H9 (cell line): ENCODE results near the gene CHRNA5. TPM values are rescaled to one million over a fixed set of nuclear protein-coding genes. Genes with fewer than 3 reads are reported as not detected.

Source experiments
- DNase-seq: peaks from one replicate; pipeline ENCODE4 v3.0.0-alpha.2; 2017
- H2AFZ ChIP-seq: one replicate; pipeline ENCODE4 v1.6.1; 2013; ENCODE audit warnings: mild to moderate bottlenecking, low read length, control low read depth, moderate library complexity
- H2AK5ac ChIP-seq: 2 replicates; pipeline ENCODE4 v1.6.1; 2013; ENCODE audit warnings: low read length, control low read depth, mixed read lengths; ENCODE audit not compliant: insufficient read length
- H2BK120ac ChIP-seq: one replicate; pipeline ENCODE4 v1.6.1; 2013; ENCODE audit warnings: low read depth, mild to moderate bottlenecking, low read length, control low read depth, inconsistent platforms; ENCODE audit not compliant: poor library complexity, severe bottlenecking
- H2BK12ac ChIP-seq: 2 replicates; pipeline ENCODE4 v1.6.1; 2013; ENCODE audit warnings: low read length, control low read depth, mixed read lengths, low read depth; ENCODE audit not compliant: insufficient read length
- H2BK15ac ChIP-seq: 2 replicates; pipeline ENCODE4 v1.6.1; 2013; ENCODE audit warnings: low read depth, low read length, control low read depth
- H2BK20ac ChIP-seq: one replicate; pipeline ENCODE4 v1.6.1; 2013; ENCODE audit warnings: low read depth, mild to moderate bottlenecking, low read length, control low read depth, inconsistent platforms; ENCODE audit not compliant: poor library complexity, severe bottlenecking
- H2BK5ac ChIP-seq: 2 replicates; pipeline ENCODE4 v1.6.1; 2013; ENCODE audit warnings: low read length, control low read depth, mixed read lengths; ENCODE audit not compliant: insufficient read length
- H3K14ac ChIP-seq: 2 replicates; pipeline ENCODE4 v1.6.1; 2013; ENCODE audit warnings: low read length, control low read depth; ENCODE audit not compliant: insufficient read depth
- H3K18ac ChIP-seq: 2 replicates; pipeline ENCODE4 v1.6.1; 2013; ENCODE audit warnings: low read depth, mild to moderate bottlenecking, mixed read lengths, low read length, control low read depth; ENCODE audit not compliant: insufficient read length
- H3K23ac ChIP-seq: 2 replicates; pipeline ENCODE4 v1.6.1; 2013; ENCODE audit warnings: low read length, control low read depth, mixed read lengths, low read depth; ENCODE audit not compliant: insufficient read length
- H3K23me2 ChIP-seq: 2 replicates; pipeline ENCODE4 v1.6.1; 2013; ENCODE audit warnings: low read depth, mild to moderate bottlenecking, mixed read lengths, low read length, control low read depth; ENCODE audit not compliant: insufficient read length, poor library complexity, severe bottlenecking
- H3K27ac ChIP-seq: 2 replicates; pipeline ENCODE4 v1.5.1; 2013; ENCODE audit warnings: low read length, control low read depth, mixed read lengths, low read depth; ENCODE audit not compliant: insufficient read length
- H3K27me3 ChIP-seq: 2 replicates; pipeline ENCODE4 v1.6.1; 2013; ENCODE audit warnings: low read length, control low read depth, inconsistent platforms; ENCODE audit not compliant: insufficient read depth
- H3K4ac ChIP-seq: 2 replicates; pipeline ENCODE4 v1.6.1; 2013; ENCODE audit warnings: low read depth, mild to moderate bottlenecking, control low read depth, inconsistent platforms, low read length, moderate library complexity
- H3K4me1 ChIP-seq: 2 replicates; pipeline ENCODE4 v1.6.1; 2013; ENCODE audit warnings: low read length, control low read depth, inconsistent platforms; ENCODE audit not compliant: insufficient read depth
- H3K4me2 ChIP-seq: 2 replicates; pipeline ENCODE4 v1.6.1; 2013; ENCODE audit warnings: low read length, control low read depth, mixed read lengths; ENCODE audit not compliant: insufficient read length, insufficient read depth
- H3K56ac ChIP-seq: 2 replicates; pipeline ENCODE4 v1.6.1; 2013; ENCODE audit warnings: low read depth, mild to moderate bottlenecking, mixed read lengths, low read length, control low read depth; ENCODE audit not compliant: insufficient read length
- H3K79me1 ChIP-seq: 2 replicates; pipeline ENCODE4 v1.6.1; 2013; ENCODE audit warnings: low read depth, mild to moderate bottlenecking, moderate library complexity, low read length, control low read depth, inconsistent platforms; ENCODE audit not compliant: insufficient read depth, poor library complexity, severe bottlenecking
- H3K79me2 ChIP-seq: 2 replicates; pipeline ENCODE4 v1.6.1; 2013; ENCODE audit warnings: low read length, control low read depth, inconsistent platforms; ENCODE audit not compliant: insufficient read depth
- H3K9ac ChIP-seq: 2 replicates; pipeline ENCODE4 v1.6.1; 2013; ENCODE audit warnings: low read length, control low read depth, mixed read lengths; ENCODE audit not compliant: insufficient read length; ENCODE audit errors: extremely low read depth
- H3K9me3 ChIP-seq: one replicate; pipeline ENCODE4 v1.6.1; 2013; ENCODE audit warnings: low read depth, low read length, inconsistent platforms; ENCODE audit not compliant: control insufficient read depth
- H3T11ph ChIP-seq: one replicate; pipeline ENCODE4 v1.6.1; 2013; ENCODE audit warnings: mild to moderate bottlenecking, low read length, control low read depth, inconsistent platforms
- H4K20me1 ChIP-seq: one replicate; pipeline ENCODE4 v1.6.1; 2013; ENCODE audit not compliant: control insufficient read depth, insufficient read length, insufficient read depth
- H4K5ac ChIP-seq: 2 replicates; pipeline ENCODE4 v1.6.1; 2013; ENCODE audit warnings: low read depth, mild to moderate bottlenecking, mixed read lengths, low read length, control low read depth; ENCODE audit not compliant: insufficient read length
- H4K8ac ChIP-seq: replicated peaks from 2 replicates; pipeline ENCODE4 v1.6.1; 2013; ENCODE audit warnings: low read length, control low read depth, mixed read lengths, low read depth; ENCODE audit not compliant: insufficient read length
- H4K91ac ChIP-seq: 2 replicates; pipeline ENCODE4 v1.6.1; 2013; ENCODE audit warnings: low read depth, mild to moderate bottlenecking, moderate library complexity, mixed read lengths, low read length, control low read depth; ENCODE audit not compliant: insufficient read length
- H3K27ac Mint-ChIP-seq, 3 experiments: 2 replicates in 2 of 3; 3 replicates in 1 of 3; pipeline ENCODE4 v1.8.0; 2020 to 2021; ENCODE audit warnings: mixed read lengths in 3 of 3, mild to moderate bottlenecking in 1 of 3, moderate library complexity in 1 of 3
- H3K27me3 Mint-ChIP-seq: 2 replicates; pipeline ENCODE4 v1.8.0; 2021; ENCODE audit warnings: low read depth, mild to moderate bottlenecking, moderate library complexity, mixed read lengths
- H3K36me3 Mint-ChIP-seq, 3 experiments: 2 replicates in 2 of 3; 3 replicates in 1 of 3; pipeline ENCODE4 v1.8.0; 2020 to 2021; ENCODE audit warnings: low read depth in 3 of 3, mixed read lengths in 3 of 3; ENCODE audit not compliant: insufficient read depth in 1 of 3
- H3K4me1 Mint-ChIP-seq, 2 experiments: 2 replicates each; pipeline ENCODE4 v1.8.0; 2020; ENCODE audit warnings: mixed read lengths in 2 of 2
- H3K4me3 Mint-ChIP-seq, 2 experiments: 2 replicates in 1 of 2; 3 replicates in 1 of 2; pipeline ENCODE4 v1.8.0; 2020 to 2021; ENCODE audit warnings: mild to moderate bottlenecking in 2 of 2, mixed read lengths in 2 of 2, moderate library complexity in 1 of 2
- H3K9me3 Mint-ChIP-seq, 2 experiments: 2 replicates in 1 of 2; 3 replicates in 1 of 2; pipeline ENCODE4 v1.8.0; 2020; ENCODE audit warnings: mild to moderate bottlenecking in 2 of 2, mixed read lengths in 2 of 2, moderate library complexity in 1 of 2
- CTCF ChIP-seq: fragments of 200-600 bp; sonication (generic); conservative IDR thresholded peaks from 3 replicates; pipeline ENCODE4 v1.8.0; 2021; ENCODE audit warnings: antibody characterized with exemption, mild to moderate bottlenecking
- WGBS: extraction: QIAGEN DNeasy Blood & Tissue Kit; methylation state at CpG from one replicate; pipeline ENCODE4 v1.1.7; 2013; ENCODE audit warnings: missing lambda C conversion rate, low lambda C conversion rate, mixed read lengths; ENCODE audit not compliant: insufficient read length; ENCODE audit errors: extremely low coverage; 5-methylcytosine and 5-hydroxymethylcytosine counted together
- total RNA-seq: library from RNA; stranded (reverse); gene quantifications from 2 replicates; pipeline ENCODE4 v1.2.1, GENCODE V29; 2021

CHRNA5 gene
- total RNA-seq, 1 experiment from 2014 or later, result 16.5 TPM

GRCh38 chr15:78634210-78635145, 69.2 kb downstream of the CHRNA5 start:
- H4K5ac ChIP-seq, result no peak overlapping the region
- TF ChIP-seq CTCF, result no peak
- H2AFZ ChIP-seq, result no peak overlapping the region
- no CpG with 5 or more reads among the region's 12 CpGs for WGBS
- no peak overlapping the region for H2BK15ac ChIP-seq
- H3K27me3 ChIP-seq, result no peaks in the 10 kb centered on the region
- peaks cover 14% of the 10 kb centered on the region for H3K27me3 Mint-ChIP-seq
- H3K4me1 ChIP-seq, result no peaks in the 10 kb centered on the region
- H3K4me1 Mint-ChIP-seq, result peaks cover 4 to 8% of the 10 kb centered on the region in 2 experiments; a peak in 2 of 4 replicates
- no peaks in the 10 kb centered on the region for H3K79me2 ChIP-seq
- peak overlapping the region in 1 of 3 experiments; percentile 84; a peak in 1 of 7 replicates for H3K27ac Mint-ChIP-seq
- H3K79me1 ChIP-seq, result no peaks in the 10 kb centered on the region
- no peak overlapping the region for H3K4ac ChIP-seq
- no peak overlapping the region; the same call in 1 of the 2 replicates for H3K14ac ChIP-seq
- H3T11ph ChIP-seq, result no peak overlapping the region
- no peak overlapping the region for H4K8ac ChIP-seq
- H3K23me2 ChIP-seq, result no peaks in the 10 kb centered on the region
- H2BK5ac ChIP-seq, result no peak overlapping the region
- H2BK20ac ChIP-seq, result no peak overlapping the region
- no peaks in the 10 kb centered on the region for H4K20me1 ChIP-seq
- H3K9me3 ChIP-seq, result no peaks in the 10 kb centered on the region
- no peak overlapping the region for H4K91ac ChIP-seq
- no peak overlapping the region for H3K23ac ChIP-seq
- no peak overlapping the region for H3K4me2 ChIP-seq
- no peak overlapping the region for H3K18ac ChIP-seq
- H3K27ac ChIP-seq, result no peak overlapping the region
- no peak overlapping the region for H3K56ac ChIP-seq
- DNase-seq, result no peak
- no peak overlapping the region for H2BK120ac ChIP-seq
- no peak overlapping the region for H3K9ac ChIP-seq
- H3K36me3 Mint-ChIP-seq, result peaks cover 0 to 13% (median 4%) of the 10 kb centered on the region in 3 experiments; a peak in 4 of 7 replicates
- no peaks in the 10 kb centered on the region; a peak in 4 of 5 replicates for H3K9me3 Mint-ChIP-seq
- H2AK5ac ChIP-seq, result no peak overlapping the region
- no peak overlapping the region for H2BK12ac ChIP-seq
- no peak overlapping the region for H3K4me3 Mint-ChIP-seq
